Fibroblast of mammary gland (primary cell): ENCODE data around the gene TENT5C.

Experiments
- DNase-seq: peaks from one replicate; pipeline ENCODE4 v3.0.0-alpha.2; 2010; ENCODE audit warnings: low read depth
- H3K4me3 ChIP-seq: 2 replicates; pipeline ENCODE4 v1.5.1; 2011; ENCODE audit warnings: low read depth, mild to moderate bottlenecking, low read length, moderate library complexity; ENCODE audit not compliant: control insufficient read depth
- CTCF ChIP-seq: conservative IDR thresholded peaks from 2 replicates; pipeline ENCODE4 v1.5.1; 2011; ENCODE audit warnings: low read depth, low read length, inconsistent platforms; ENCODE audit not compliant: control insufficient read depth, insufficient read depth

Gene TENT5C

GRCh38 chr1:117584181-117584580, 21.7 kb upstream of the TENT5C start:
- TF ChIP-seq CTCF = no peak
- no peak for DNase-seq
- H3K4me3 ChIP-seq = no peak overlapping the region

GRCh38 chr1:117585086-117585485, 20.8 kb upstream of the TENT5C start:
- H3K4me3 ChIP-seq = no peak overlapping the region
- no peak for DNase-seq
- no peak for TF ChIP-seq CTCF

- TF ChIP-seq CTCF = no peak
- DNase-seq = no peak
Observed at GRCh38 chr1:117586337-117586736, 19.5 kb upstream of the TENT5C start.

GRCh38 chr1:117586747-117587498, 18.9 kb upstream of the TENT5C start:
- TF ChIP-seq CTCF = no peak
- H3K4me3 ChIP-seq = no peak overlapping the region
- DNase-seq = no peak

More at GRCh38 chr1:117586337-117586736, 19.5 kb upstream of the TENT5C start:
- H3K4me3 ChIP-seq = no peak overlapping the region

GRCh38 chr1:117587499-117588356, 18.1 kb upstream of the TENT5C start:
- no peak for DNase-seq
- H3K4me3 ChIP-seq = no peak overlapping the region
- no peak for TF ChIP-seq CTCF

- no peak for DNase-seq
- no peak overlapping the region for H3K4me3 ChIP-seq
- TF ChIP-seq CTCF = no peak
Observed at GRCh38 chr1:117589544-117589943, 16.3 kb upstream of the TENT5C start.
